ENCODE measurements around the gene OR2A25.

DNA sequence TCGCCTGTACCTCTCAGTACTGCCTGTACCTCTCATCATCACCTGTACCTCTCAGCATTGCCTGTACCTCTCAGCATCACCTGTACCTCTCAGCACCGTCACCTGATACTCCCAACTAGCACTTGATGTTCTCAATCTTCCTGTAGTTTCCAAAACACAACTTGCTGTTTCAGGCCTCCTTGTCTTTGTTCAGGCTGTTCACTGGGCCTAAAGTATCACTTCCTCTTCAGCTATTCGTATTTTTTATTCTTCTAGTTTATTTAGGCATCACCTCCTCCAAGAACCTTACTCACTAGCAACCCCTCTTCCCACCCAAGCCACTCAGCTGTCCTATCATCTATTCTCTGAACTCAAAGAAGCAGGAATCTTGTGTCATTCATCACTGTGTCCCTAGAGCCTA, 45.4 kb upstream of the OR2A25 start:
- TF ChIP-seq, protein P1, sequence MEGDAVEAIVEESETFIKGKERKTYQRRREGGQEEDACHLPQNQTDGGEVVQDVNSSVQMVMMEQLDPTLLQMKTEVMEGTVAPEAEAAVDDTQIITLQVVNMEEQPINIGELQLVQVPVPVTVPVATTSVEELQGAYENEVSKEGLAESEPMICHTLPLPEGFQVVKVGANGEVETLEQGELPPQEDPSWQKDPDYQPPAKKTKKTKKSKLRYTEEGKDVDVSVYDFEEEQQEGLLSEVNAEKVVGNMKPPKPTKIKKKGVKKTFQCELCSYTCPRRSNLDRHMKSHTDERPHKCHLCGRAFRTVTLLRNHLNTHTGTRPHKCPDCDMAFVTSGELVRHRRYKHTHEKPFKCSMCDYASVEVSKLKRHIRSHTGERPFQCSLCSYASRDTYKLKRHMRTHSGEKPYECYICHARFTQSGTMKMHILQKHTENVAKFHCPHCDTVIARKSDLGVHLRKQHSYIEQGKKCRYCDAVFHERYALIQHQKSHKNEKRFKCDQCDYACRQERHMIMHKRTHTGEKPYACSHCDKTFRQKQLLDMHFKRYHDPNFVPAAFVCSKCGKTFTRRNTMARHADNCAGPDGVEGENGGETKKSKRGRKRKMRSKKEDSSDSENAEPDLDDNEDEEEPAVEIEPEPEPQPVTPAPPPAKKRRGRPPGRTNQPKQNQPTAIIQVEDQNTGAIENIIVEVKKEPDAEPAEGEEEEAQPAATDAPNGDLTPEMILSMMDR (IDR thresholded peaks at IDR 0.05 in 8 of 11, conservative IDR thresholded peaks at IDR 0.05 in 3 of 11), result no peak
- no peak for TF ChIP-seq POLR2A (IDR thresholded peaks at IDR 0.05)
